Tibial artery (tissue), 4 donors: Measurements from ENCODE around the gene LHX1.

Source experiments
- DNase-seq, 2 donors: peaks; one replicate each; pipeline ENCODE4 v3.0.0-alpha.2; 2019
- H3K27ac ChIP-seq, 2 donors: fragments of 200-600 bp; sonication (generic) in 1 of 2; 1 replicate in 1 of 2; 2 replicates in 1 of 2; pipeline ENCODE4 v1.5.1; 2018 to 2019; ENCODE audit warnings: mild to moderate bottlenecking in 1 of 2
- H3K27me3 ChIP-seq, 2 donors: fragments of 200-600 bp; sonication (generic) in 1 of 2; one replicate each; pipeline versions ENCODE4 v1.5.1 to v1.6.0; 2016 to 2019
- H3K36me3 ChIP-seq, 3 donors: fragments of 200-600 bp; sonication (generic) in 2 of 3; one replicate each; pipeline ENCODE4 v1.5.1; 2016 to 2019; ENCODE audit warnings: mild to moderate bottlenecking in 2 of 3
- H3K4me1 ChIP-seq, 4 donors: fragments of 200-600 bp; sonication (generic) in 2 of 4; 1 replicate in 3 of 4; 2 replicates in 1 of 4; pipeline ENCODE4 v1.5.1; 2016 to 2019
- H3K4me3 ChIP-seq, 2 donors: fragments of 200-600 bp; sonication (generic) in 1 of 2; 1 replicate in 1 of 2; 2 replicates in 1 of 2; pipeline ENCODE4 v1.5.1; 2018 to 2019; ENCODE audit warnings: mild to moderate bottlenecking in 2 of 2
- H3K9me3 ChIP-seq, 3 donors: fragments of 200-600 bp; sonication (generic) in 1 of 3; one replicate each; pipeline ENCODE4 v1.5.1; 2016 to 2019
- CTCF ChIP-seq, 2 experiments: fragments of 200-600 bp in 1 of 2; fragments of 450-650 bp in 1 of 2; IDR thresholded peaks; one replicate each; pipeline ENCODE4 v1.5.1; 2017 to 2019; ENCODE audit warnings: antibody characterized with exemption in 2 of 2, mild to moderate bottlenecking in 1 of 2, moderate library complexity in 1 of 2
- intact Hi-C: fragments of 100-400 bp; cut with DNase I; formaldehyde crosslinking; loops from one replicate; pipeline ENCODE4 v1.15.0; 2023; ENCODE audit warnings: low total_unique reads

Gene LHX1

GRCh38 chr17:36934144-36934691, 3.1 kb upstream of the LHX1 start:
- Histone ChIP-seq H3K27me3 (peaks cover 36 to 100% of the 10 kb centered on the region in 2 donors), H3K27ac (no peak overlapping the region), H3K9me3 (no peaks in the 10 kb centered on the region), H3K4me1 (peaks cover 4 to 77% (median 70%) of the 10 kb centered on the region in 4 donors), H3K4me3 (peak overlapping the region in 1 of 2 donors; percentile 21), H3K36me3 (no peaks in the 10 kb centered on the region)
- no peak for DNase-seq
- intact Hi-C loops = no loop called here
- no peak for TF ChIP-seq CTCF (IDR thresholded peaks at IDR 0.05)

DNA sequence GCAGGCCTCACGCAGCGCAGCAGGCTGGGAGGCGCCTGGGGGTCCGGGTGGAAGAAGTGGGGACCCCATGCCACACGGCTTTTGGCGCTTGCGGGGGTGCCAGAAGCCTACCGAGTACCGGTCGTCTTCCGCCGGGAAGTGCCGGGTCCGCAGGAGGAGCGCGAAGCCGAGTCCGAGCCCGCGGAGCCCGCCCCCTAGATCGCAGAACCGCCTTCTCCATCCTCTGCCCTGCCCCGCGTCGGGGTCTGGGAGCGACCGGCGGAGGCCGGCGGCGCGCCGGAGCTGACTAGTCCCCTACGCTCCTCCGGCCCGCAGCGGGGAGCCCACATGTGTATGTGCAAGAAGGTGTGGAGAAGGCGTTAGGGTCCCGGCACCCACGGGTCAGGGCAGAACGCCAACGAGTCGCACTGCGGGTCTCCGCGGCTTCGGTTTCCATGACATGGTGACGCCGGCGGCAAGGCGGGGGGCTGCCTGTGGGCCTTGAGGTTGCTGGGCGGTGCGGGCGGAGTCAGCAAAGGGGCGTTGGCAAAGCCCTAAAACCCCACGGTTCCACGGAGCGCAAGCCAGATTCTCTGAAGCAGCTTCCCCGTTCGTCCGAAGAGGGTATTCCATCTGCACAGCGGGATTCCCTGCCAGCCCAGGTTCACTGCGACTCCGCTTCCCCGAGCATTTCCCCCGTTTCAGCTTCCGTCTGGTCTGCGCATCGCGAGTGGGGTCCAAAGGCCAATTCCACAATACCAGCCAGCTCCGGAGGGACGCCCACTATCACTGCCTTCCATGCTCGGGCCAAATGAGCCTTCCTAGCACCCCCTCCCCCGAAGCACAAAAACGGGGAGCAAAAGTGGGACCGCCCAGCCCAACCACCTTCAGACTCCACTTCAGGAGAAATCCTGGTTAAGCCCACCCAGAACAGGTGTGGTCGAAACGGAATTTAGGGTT, 2.3 kb upstream of the LHX1 start:
- Histone ChIP-seq H3K27ac (no peak overlapping the region), H3K9me3 (no peaks in the 10 kb centered on the region), H3K36me3 (no peaks in the 10 kb centered on the region), H3K4me1 (peaks cover 4 to 81% (median 73%) of the 10 kb centered on the region in 4 donors), H3K27me3 (peaks cover 40 to 100% of the 10 kb centered on the region in 2 donors), H3K4me3 (peak overlapping the region in 1 of 2 donors; percentile 21)
- DNase-seq = no peak
- TF ChIP-seq CTCF (IDR thresholded peaks at IDR 0.05) = no peak
- intact Hi-C loops = no loop called here

DNA sequence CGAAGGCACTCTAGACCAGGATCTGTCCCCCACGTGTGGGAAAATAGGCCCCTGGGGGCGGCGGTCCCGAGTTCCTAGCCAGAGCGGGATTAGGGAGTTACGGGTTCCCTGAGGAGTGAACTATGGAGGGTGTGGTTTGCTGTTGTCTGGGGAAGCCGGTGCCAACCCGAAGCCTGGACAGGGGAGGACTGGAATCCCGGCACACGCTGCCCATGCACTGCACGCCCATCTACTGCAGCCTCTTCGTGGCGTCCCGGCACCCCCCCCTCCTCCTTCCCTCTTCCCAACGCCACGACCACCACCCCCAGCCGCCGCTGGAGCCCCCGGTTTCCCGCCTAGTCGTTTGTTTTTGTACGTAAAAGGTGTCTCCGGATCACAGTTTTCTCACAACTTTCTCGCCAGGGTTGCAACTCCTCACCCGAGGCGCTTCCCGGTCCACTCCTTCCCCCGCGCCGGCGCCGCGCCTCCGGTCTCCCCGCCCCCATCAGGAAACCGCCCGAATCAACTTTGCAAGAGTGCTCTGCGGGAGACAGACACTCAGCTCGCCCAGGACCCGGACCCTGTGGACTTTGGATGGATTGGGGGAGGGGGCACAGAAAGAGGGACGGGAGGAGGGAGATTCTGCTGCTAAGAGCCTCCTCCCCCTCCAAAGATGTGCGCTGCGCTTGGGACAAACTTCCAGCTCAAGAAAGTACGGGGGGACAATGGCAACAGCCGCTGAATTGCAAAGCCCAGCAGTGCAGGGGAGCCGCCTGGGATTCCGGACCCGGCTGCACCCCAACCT, 1.4 kb upstream of the LHX1 start:
- no peak for TF ChIP-seq CTCF (IDR thresholded peaks at IDR 0.05)
- no peak overlapping the region for H3K27ac ChIP-seq
- H3K36me3 ChIP-seq = no peaks in the 10 kb centered on the region
- intact Hi-C loops = no loop called here
- no peaks in the 10 kb centered on the region for H3K9me3 ChIP-seq
- H3K4me1 ChIP-seq = peaks cover 4 to 89% (median 73%) of the 10 kb centered on the region in 4 donors
- peaks cover 40 to 100% of the 10 kb centered on the region in 2 donors for H3K27me3 ChIP-seq
- no peak for DNase-seq
- H3K4me3 ChIP-seq = peak overlapping the region in 1 of 2 donors; percentile 23

DNA sequence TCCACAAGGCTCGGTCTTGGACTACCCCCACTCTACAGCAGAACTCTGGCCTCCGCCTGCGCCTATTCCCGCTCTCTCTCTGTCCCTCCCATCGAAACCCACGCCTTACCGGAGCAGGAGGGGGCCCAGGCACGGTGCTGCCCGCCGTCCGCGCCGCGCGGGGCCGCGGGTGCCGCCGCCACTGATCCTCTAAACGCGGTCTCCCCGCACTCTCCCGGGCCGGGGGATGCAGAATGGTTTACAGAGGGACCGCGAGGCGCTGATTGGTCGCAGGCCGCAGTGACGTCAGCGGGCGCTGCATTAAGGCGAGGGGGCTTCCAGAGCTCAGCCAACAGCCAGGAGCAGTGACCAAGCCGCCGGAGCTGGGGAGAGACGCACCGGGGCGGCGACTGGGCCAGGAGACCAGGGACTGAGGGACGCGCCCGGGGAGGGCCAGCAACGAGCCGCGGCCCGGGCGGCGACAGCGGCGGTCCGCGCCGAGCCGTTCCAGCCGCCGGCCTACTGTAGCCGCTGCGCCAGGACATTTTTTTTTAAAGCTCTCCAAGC, 747 bp upstream of the LHX1 start:
- Histone ChIP-seq H3K4me1 (peaks cover 4 to 89% (median 73%) of the 10 kb centered on the region in 4 donors), H3K27me3 (peaks cover 40 to 100% of the 10 kb centered on the region in 2 donors), H3K36me3 (no peaks in the 10 kb centered on the region), H3K4me3 (peak overlapping the region in 1 of 2 donors; percentile 23), H3K9me3 (no peaks in the 10 kb centered on the region), H3K27ac (no peak overlapping the region)
- DNase-seq = no peak
- intact Hi-C loops = no loop called here
- TF ChIP-seq CTCF (IDR thresholded peaks at IDR 0.05) = no peak

- H3K4me3 ChIP-seq = peak overlapping the region in 1 of 2 donors; percentile 23
- intact Hi-C loops = no loop called here
- peaks cover 4 to 86% (median 69%) of the 10 kb centered on the region in 4 donors for H3K4me1 ChIP-seq
- no peak overlapping the region for H3K27ac ChIP-seq
- H3K36me3 ChIP-seq = no peaks in the 10 kb centered on the region
- H3K27me3 ChIP-seq = peaks cover 41 to 100% of the 10 kb centered on the region in 2 donors
- no peaks in the 10 kb centered on the region for H3K9me3 ChIP-seq
- no peak for DNase-seq
- no peak for TF ChIP-seq CTCF (IDR thresholded peaks at IDR 0.05)
Observed at GRCh38 chr17:36937959-36938565, 787 bp downstream of the LHX1 start.
